Astrocyte (in vitro differentiated cells and primary cell): ENCODE data around the gene DPH5. TPM values are rescaled to one million over a fixed set of nuclear protein-coding genes. Genes with fewer than 3 reads are reported as not detected.

ENCODE experiments used
- DNase-seq: peaks from one replicate; pipeline ENCODE4 v3.0.0-alpha.2; 2010; ENCODE audit warnings: low read depth
- FAIRE-seq: peaks from 2 replicates; lab custom pipeline; 2011; peaks lifted over from hg19 to GRCh38; lab: Jason Lieb, UNC
- H2AFZ ChIP-seq: 2 replicates; pipeline ENCODE4 v1.6.0; 2012; ENCODE audit warnings: low read depth, low read length, inconsistent platforms
- H3K27ac ChIP-seq: 2 replicates; pipeline ENCODE4 v1.5.1; 2011; ENCODE audit warnings: low read depth, low read length, inconsistent platforms
- H3K27me3 ChIP-seq: 2 replicates; pipeline ENCODE4 v1.6.0; 2011; ENCODE audit warnings: low read length, inconsistent platforms; ENCODE audit not compliant: insufficient read depth
- H3K36me3 ChIP-seq: 2 replicates; pipeline ENCODE4 v1.5.1; 2011; ENCODE audit warnings: low read length, inconsistent platforms; ENCODE audit not compliant: insufficient read depth
- H3K4me1 ChIP-seq: 2 replicates; pipeline ENCODE4 v1.5.1; 2011; ENCODE audit warnings: low read length, inconsistent platforms; ENCODE audit not compliant: insufficient read depth
- H3K4me2 ChIP-seq: 2 replicates; pipeline ENCODE4 v1.6.0; 2012; ENCODE audit warnings: low read length, inconsistent platforms
- H3K4me3 ChIP-seq: 2 replicates; pipeline ENCODE4 v1.5.1; 2011; ENCODE audit warnings: low read depth, mild to moderate bottlenecking, low read length, inconsistent platforms; ENCODE audit not compliant: insufficient read depth
- H3K79me2 ChIP-seq: 2 replicates; pipeline ENCODE4 v1.6.0; 2012; ENCODE audit warnings: mild to moderate bottlenecking, low read length, inconsistent platforms; ENCODE audit not compliant: insufficient read depth
- H3K9ac ChIP-seq: 2 replicates; pipeline ENCODE4 v1.6.0; 2012; ENCODE audit warnings: mild to moderate bottlenecking, low read length, inconsistent platforms
- H3K9me3 ChIP-seq: 2 replicates; pipeline ENCODE4 v1.5.1; 2012; ENCODE audit warnings: low read depth, mild to moderate bottlenecking, low read length, inconsistent platforms; ENCODE audit not compliant: insufficient read depth
- H4K20me1 ChIP-seq: 2 replicates; pipeline ENCODE4 v1.6.0; 2012; ENCODE audit warnings: low read length, inconsistent platforms; ENCODE audit not compliant: insufficient read depth
- H3K27ac Mint-ChIP-seq: one replicate; pipeline ENCODE4 v1.8.0; 2021; ENCODE audit warnings: mild to moderate bottlenecking, mixed read lengths; ENCODE audit not compliant: unreplicated experiment
- H3K27me3 Mint-ChIP-seq: one replicate; pipeline ENCODE4 v1.8.0; 2021; ENCODE audit warnings: low read depth, mixed read lengths; ENCODE audit not compliant: unreplicated experiment
- H3K36me3 Mint-ChIP-seq: one replicate; pipeline ENCODE4 v1.8.0; 2021; ENCODE audit warnings: low read depth, mixed read lengths; ENCODE audit not compliant: unreplicated experiment
- H3K4me1 Mint-ChIP-seq: one replicate; pipeline ENCODE4 v1.8.0; 2021; ENCODE audit warnings: low read depth, mixed read lengths; ENCODE audit not compliant: unreplicated experiment
- H3K4me3 Mint-ChIP-seq: one replicate; pipeline ENCODE4 v1.8.0; 2021; ENCODE audit warnings: mild to moderate bottlenecking, moderate library complexity, mixed read lengths; ENCODE audit not compliant: unreplicated experiment
- H3K9me3 Mint-ChIP-seq: one replicate; pipeline ENCODE4 v1.8.0; 2021; ENCODE audit warnings: mild to moderate bottlenecking, mixed read lengths; ENCODE audit not compliant: unreplicated experiment
- CTCF ChIP-seq: IDR thresholded peaks from 2 replicates; pipeline ENCODE4 v1.5.1; 2011; ENCODE audit warnings: low read depth, mild to moderate bottlenecking, inconsistent platforms, low read length, moderate library complexity; ENCODE audit not compliant: insufficient read depth
- EZH2 ChIP-seq: IDR thresholded peaks from 2 replicates; pipeline ENCODE4 v1.6.1; 2012; ENCODE audit warnings: mild to moderate bottlenecking, low read length, inconsistent platforms; ENCODE audit not compliant: insufficient read depth
- total RNA-seq: library from RNA; stranded (reverse); gene quantifications from 2 replicates; pipeline ENCODE4 v1.2.1, GENCODE V29; 2021

The DPH5 gene
- total RNA-seq, 1 donor from 2014 or later: 29.6 TPM

GRCh38 chr1:101051688-101052638 is 26.4 kb upstream of the DPH5 start:
- H3K36me3 ChIP-seq: no peaks in the 10 kb centered on the region
- FAIRE-seq: no peak
- no peak overlapping the region for H2AFZ ChIP-seq
- H3K9me3 ChIP-seq: no peaks in the 10 kb centered on the region
- H4K20me1 ChIP-seq: no peaks in the 10 kb centered on the region
- Mint-ChIP-seq H3K36me3 (no peaks in the 10 kb centered on the region), H3K4me3 (no peak overlapping the region), H3K4me1 (no peaks in the 10 kb centered on the region), H3K9me3 (no peaks in the 10 kb centered on the region), H3K27ac (no peak overlapping the region), H3K27me3 (no peaks in the 10 kb centered on the region)
- H3K9ac ChIP-seq: no peak overlapping the region
- TF ChIP-seq EZH2 (no peak), CTCF (no peak)
- no peaks in the 10 kb centered on the region for H3K79me2 ChIP-seq
- no peaks in the 10 kb centered on the region for H3K27me3 ChIP-seq
- H3K4me2 ChIP-seq: no peak overlapping the region
- no peak overlapping the region for H3K27ac ChIP-seq
- no peak overlapping the region for H3K4me3 ChIP-seq
- no peak for DNase-seq
- no peaks in the 10 kb centered on the region for H3K4me1 ChIP-seq

DNA sequence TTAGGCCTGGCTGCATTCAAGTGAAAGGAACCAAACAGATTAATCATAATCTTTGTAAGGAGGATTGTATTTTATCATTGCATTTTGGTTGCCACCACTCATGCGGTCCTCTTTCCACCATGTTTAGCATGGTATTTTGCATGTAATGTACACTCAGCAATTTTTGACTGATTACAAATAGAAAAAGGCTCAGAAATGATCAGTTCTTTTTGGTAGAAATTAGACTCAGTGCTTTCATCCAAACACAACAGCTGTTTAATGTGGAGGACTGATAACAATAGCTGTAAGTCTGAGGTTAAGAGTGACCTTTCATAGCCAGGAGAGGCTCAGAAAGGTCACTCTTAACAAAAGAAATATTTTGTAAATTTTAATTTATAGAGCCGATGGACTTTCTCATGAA is 25.3 kb upstream of the DPH5 start:
- DNase-seq (no peak), FAIRE-seq (no peak)
- H3K27me3 Mint-ChIP-seq: no peaks in the 10 kb centered on the region
- no peaks in the 10 kb centered on the region for H3K79me2 ChIP-seq
- H3K4me1 Mint-ChIP-seq: no peaks in the 10 kb centered on the region
- no peaks in the 10 kb centered on the region for H3K9me3 ChIP-seq
- H4K20me1 ChIP-seq: no peaks in the 10 kb centered on the region
- H3K4me2 ChIP-seq: no peak overlapping the region
- no peaks in the 10 kb centered on the region for H3K27me3 ChIP-seq
- no peak overlapping the region for H3K4me3 Mint-ChIP-seq
- no peaks in the 10 kb centered on the region for H3K36me3 Mint-ChIP-seq
- no peak overlapping the region for H3K9ac ChIP-seq
- TF ChIP-seq EZH2 (no peak), CTCF (no peak)
- no peak overlapping the region for H3K4me3 ChIP-seq
- H3K27ac ChIP-seq: no peak overlapping the region
- no peak overlapping the region for H3K27ac Mint-ChIP-seq
- no peak overlapping the region for H2AFZ ChIP-seq
- H3K9me3 Mint-ChIP-seq: no peaks in the 10 kb centered on the region
- H3K4me1 ChIP-seq: no peaks in the 10 kb centered on the region
- H3K36me3 ChIP-seq: no peaks in the 10 kb centered on the region

GRCh38 chr1:101044749-101045148 is 19.2 kb upstream of the DPH5 start:
- Histone ChIP-seq H3K4me2 (no peak overlapping the region), H3K4me1 (peaks cover 3% of the 10 kb centered on the region), H3K79me2 (no peaks in the 10 kb centered on the region), H3K9me3 (peaks cover 9% of the 10 kb centered on the region), H3K27ac (no peak overlapping the region), H3K27me3 (no peaks in the 10 kb centered on the region), H4K20me1 (no peaks in the 10 kb centered on the region), H3K4me3 (no peak overlapping the region), H3K9ac (no peak overlapping the region), H2AFZ (no peak overlapping the region), H3K36me3 (no peaks in the 10 kb centered on the region)
- FAIRE-seq (no peak), DNase-seq (no peak)
- Mint-ChIP-seq H3K36me3 (peaks cover 9% of the 10 kb centered on the region), H3K9me3 (peaks cover 4% of the 10 kb centered on the region), H3K4me1 (peaks cover 3% of the 10 kb centered on the region), H3K27ac (no peak overlapping the region), H3K27me3 (no peaks in the 10 kb centered on the region), H3K4me3 (no peak overlapping the region)
- no peak for TF ChIP-seq EZH2
- no peak for TF ChIP-seq CTCF
